Chondrocyte (in vitro differentiated cells): ENCODE data around the gene CDCA3. TPM values are rescaled to one million over a fixed set of nuclear protein-coding genes. Genes with fewer than 3 reads are reported as not detected.
A peak's percentile ranks its signal among the peaks of the same experiment; 100 is the strongest.

Experiments used
- DNase-seq: peaks from one replicate; pipeline ENCODE4 v3.0.0; 2021; ENCODE audit warnings: mixed read lengths, low spot score
- H3K27ac Mint-ChIP-seq: one replicate; pipeline ENCODE4 v1.8.0; 2021; ENCODE audit warnings: mild to moderate bottlenecking, moderate library complexity, mixed read lengths; ENCODE audit not compliant: unreplicated experiment
- H3K27me3 Mint-ChIP-seq: 2 replicates; pipeline ENCODE4 v1.8.0; 2021; ENCODE audit warnings: low read depth, mixed read lengths
- H3K36me3 Mint-ChIP-seq: 2 replicates; pipeline ENCODE4 v1.8.0; 2021; ENCODE audit warnings: low read depth, mixed read lengths
- H3K4me1 Mint-ChIP-seq: 2 replicates; pipeline ENCODE4 v1.8.0; 2021; ENCODE audit warnings: low read depth, mild to moderate bottlenecking, mixed read lengths
- H3K4me3 Mint-ChIP-seq: one replicate; pipeline ENCODE4 v1.8.0; 2021; ENCODE audit warnings: mild to moderate bottlenecking, moderate library complexity, mixed read lengths; ENCODE audit not compliant: unreplicated experiment
- H3K9me3 Mint-ChIP-seq: 2 replicates; pipeline ENCODE4 v1.8.0; 2021; ENCODE audit warnings: low read depth, mixed read lengths
- total RNA-seq: library from RNA; stranded (reverse); gene quantifications from 3 replicates; pipeline ENCODE4 v1.2.1, GENCODE V29; 2021
- TF ChIP-seq, protein P1 (sequence below): fragments of 200-600 bp; sonication (generic); IDR thresholded peaks from 2 replicates; pipeline ENCODE4 v1.5.0; 2021; ENCODE audit warnings: antibody characterized with exemption, mild to moderate bottlenecking, moderate library complexity

CDCA3 gene
- total RNA-seq, 1 donor from 2014 or later = 5.6 TPM

GRCh38 chr12:6851921-6852650, 1.0 kb upstream of the CDCA3 start, which contains the start of gene USP5:
Gene USP5 (plus strand): TSS chr12:6852150. CDS start chr12:6852180, 30 bp downstream.
- peaks cover 37% of the 10 kb centered on the region for H3K4me1 Mint-ChIP-seq
- peak within 1 kb of the TSS; percentile 94 for H3K4me3 Mint-ChIP-seq
- peak; percentile 100 for DNase-seq
- H3K36me3 Mint-ChIP-seq = peaks cover 16% of the 10 kb centered on the region
- no peaks in the 10 kb centered on the region for H3K27me3 Mint-ChIP-seq
- no peaks in the 10 kb centered on the region for H3K9me3 Mint-ChIP-seq
- TF ChIP-seq, protein P1, sequence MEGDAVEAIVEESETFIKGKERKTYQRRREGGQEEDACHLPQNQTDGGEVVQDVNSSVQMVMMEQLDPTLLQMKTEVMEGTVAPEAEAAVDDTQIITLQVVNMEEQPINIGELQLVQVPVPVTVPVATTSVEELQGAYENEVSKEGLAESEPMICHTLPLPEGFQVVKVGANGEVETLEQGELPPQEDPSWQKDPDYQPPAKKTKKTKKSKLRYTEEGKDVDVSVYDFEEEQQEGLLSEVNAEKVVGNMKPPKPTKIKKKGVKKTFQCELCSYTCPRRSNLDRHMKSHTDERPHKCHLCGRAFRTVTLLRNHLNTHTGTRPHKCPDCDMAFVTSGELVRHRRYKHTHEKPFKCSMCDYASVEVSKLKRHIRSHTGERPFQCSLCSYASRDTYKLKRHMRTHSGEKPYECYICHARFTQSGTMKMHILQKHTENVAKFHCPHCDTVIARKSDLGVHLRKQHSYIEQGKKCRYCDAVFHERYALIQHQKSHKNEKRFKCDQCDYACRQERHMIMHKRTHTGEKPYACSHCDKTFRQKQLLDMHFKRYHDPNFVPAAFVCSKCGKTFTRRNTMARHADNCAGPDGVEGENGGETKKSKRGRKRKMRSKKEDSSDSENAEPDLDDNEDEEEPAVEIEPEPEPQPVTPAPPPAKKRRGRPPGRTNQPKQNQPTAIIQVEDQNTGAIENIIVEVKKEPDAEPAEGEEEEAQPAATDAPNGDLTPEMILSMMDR = no peak
- H3K27ac Mint-ChIP-seq = peak within 1 kb of the TSS; percentile 99

GRCh38 chr12:6850796-6851152, 312 bp downstream of the CDCA3 start:
- Mint-ChIP-seq H3K9me3 (no peaks in the 10 kb centered on the region), H3K4me1 (peaks cover 37% of the 10 kb centered on the region), H3K4me3 (peak overlapping the region; percentile 94), H3K36me3 (peaks cover 19% of the 10 kb centered on the region), H3K27ac (peak overlapping the region; percentile 99), H3K27me3 (no peaks in the 10 kb centered on the region)
- TF ChIP-seq, protein P1 = no peak
- DNase-seq = no peak

- TF ChIP-seq, protein P1 = no peak
- Mint-ChIP-seq H3K36me3 (peaks cover 21% of the 10 kb centered on the region), H3K4me3 (peak overlapping the region; percentile 94), H3K4me1 (peaks cover 37% of the 10 kb centered on the region), H3K9me3 (no peaks in the 10 kb centered on the region), H3K27me3 (no peaks in the 10 kb centered on the region), H3K27ac (peak overlapping the region; percentile 78)
- DNase-seq = no peak
Observed at GRCh38 chr12:6849976-6850560, 1.0 kb downstream of the CDCA3 start.

DNA sequence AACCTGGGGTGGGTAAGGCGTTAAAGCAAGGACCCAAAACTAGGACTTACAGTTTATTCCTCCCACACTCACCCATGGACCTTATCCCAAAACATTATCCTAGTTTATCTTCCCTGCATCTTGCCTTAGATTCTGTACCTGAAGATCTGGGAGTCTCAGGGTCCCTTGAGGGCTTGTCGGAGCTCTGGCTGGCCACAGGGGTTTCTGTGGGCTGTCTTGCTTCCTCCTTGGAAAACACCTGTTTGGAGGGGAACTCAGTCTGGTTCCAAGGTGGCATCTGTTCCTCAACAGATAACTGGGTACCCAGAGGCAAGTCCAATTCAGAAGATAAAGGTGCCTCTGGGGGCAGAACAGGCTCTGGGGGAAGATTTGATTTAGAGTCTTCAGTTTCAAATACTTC, 1.7 kb downstream of the CDCA3 start:
- peaks cover 26% of the 10 kb centered on the region for H3K36me3 Mint-ChIP-seq
- H3K27ac Mint-ChIP-seq = peak overlapping the region; percentile 13
- no peak for DNase-seq
- no peaks in the 10 kb centered on the region for H3K27me3 Mint-ChIP-seq
- H3K4me1 Mint-ChIP-seq = peaks cover 33% of the 10 kb centered on the region
- H3K9me3 Mint-ChIP-seq = no peaks in the 10 kb centered on the region
- peak overlapping the region; percentile 1 for H3K4me3 Mint-ChIP-seq
- TF ChIP-seq, protein P1 = no peak

DNA sequence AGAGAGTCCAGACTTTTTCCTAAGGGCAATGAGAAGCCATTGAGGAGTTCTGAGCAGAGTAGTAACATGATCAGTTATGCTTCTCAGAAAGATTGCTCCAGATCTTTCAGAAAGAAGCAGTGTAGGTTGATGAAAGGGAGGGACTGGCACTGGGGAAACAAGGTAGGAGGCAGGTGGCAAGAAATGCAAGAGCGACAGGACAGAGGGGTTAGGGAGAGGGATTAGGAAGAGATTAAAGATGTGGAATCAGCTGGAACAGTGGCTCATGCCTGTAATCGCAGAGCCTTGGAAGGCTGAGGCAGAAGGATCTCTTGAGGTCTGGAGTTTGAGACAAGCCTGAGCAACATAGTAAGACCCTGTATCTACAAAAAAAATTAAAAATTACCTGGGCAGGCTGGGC, 3.4 kb downstream of the CDCA3 start:
- peaks cover 18% of the 10 kb centered on the region for H3K4me1 Mint-ChIP-seq
- peaks cover 34% of the 10 kb centered on the region for H3K36me3 Mint-ChIP-seq
- no peak overlapping the region for H3K4me3 Mint-ChIP-seq
- no peak for DNase-seq
- TF ChIP-seq, protein P1 = no peak
- no peaks in the 10 kb centered on the region for H3K27me3 Mint-ChIP-seq
- no peak overlapping the region for H3K27ac Mint-ChIP-seq
- no peaks in the 10 kb centered on the region for H3K9me3 Mint-ChIP-seq
